Gastroesophageal sphincter (tissue), 4 donors: ENCODE data around the gene QSOX1. TPM values are rescaled to one million over a fixed set of nuclear protein-coding genes. Genes with fewer than 3 reads are reported as not detected.

ENCODE experiments used
- ATAC-seq: fragments of 150-250 bp; one replicate; pipeline ENCODE4 v1.9.1; 2016; ENCODE audit warnings: mild to moderate bottlenecking, moderate library complexity
- H3K27ac ChIP-seq, 4 donors: fragments of 200-600 bp; sonication (generic) in 3 of 4; 1 replicate in 3 of 4; 2 replicates in 1 of 4; pipeline ENCODE4 v1.5.1; 2016 to 2019
- H3K27me3 ChIP-seq: fragments of 200-600 bp; sonication (generic); one replicate; pipeline ENCODE4 v1.5.1; 2019
- H3K36me3 ChIP-seq, 2 donors: fragments of 200-600 bp; sonication (generic); one replicate each; pipeline ENCODE4 v1.5.1; 2019; ENCODE audit warnings: control low read depth in 1 of 2
- H3K4me1 ChIP-seq, 3 donors: fragments of 200-600 bp; sonication (generic); 1 replicate in 2 of 3; 2 replicates in 1 of 3; pipeline ENCODE4 v1.5.1; 2016 to 2019; ENCODE audit warnings: control low read depth in 2 of 3
- H3K4me3 ChIP-seq, 2 donors: fragments of 200-600 bp; sonication (generic); one replicate each; pipeline ENCODE4 v1.5.1; 2019; ENCODE audit warnings: mild to moderate bottlenecking in 1 of 2, moderate library complexity in 1 of 2
- H3K9me3 ChIP-seq, 3 donors: fragments of 200-600 bp; sonication (generic); one replicate each; pipeline ENCODE4 v1.5.1; 2017 to 2019; ENCODE audit warnings: control low read depth in 2 of 3
- CTCF ChIP-seq, 4 experiments: fragments of 200-600 bp in 2 of 4; fragments of 450-650 bp in 2 of 4; sonication (generic) in 1 of 4; IDR thresholded peaks; one replicate each; pipeline ENCODE4 v1.5.1; 2017 to 2019; ENCODE audit warnings: antibody characterized with exemption in 4 of 4, mild to moderate bottlenecking in 2 of 4, moderate library complexity in 2 of 4
- EP300 ChIP-seq: sonication (generic); formaldehyde crosslinking; IDR thresholded peaks from one replicate; pipeline ENCODE4 v1.6.1; 2017; ENCODE audit warnings: antibody characterized with exemption, mild to moderate bottlenecking
- POLR2A ChIP-seq, 2 donors: fragments of 450-650 bp; IDR thresholded peaks; one replicate each; pipeline ENCODE4 v1.6.1; 2017; ENCODE audit warnings: antibody characterized with exemption in 2 of 2, mild to moderate bottlenecking in 2 of 2, moderate library complexity in 1 of 2
- POLR2AphosphoS5 ChIP-seq: sonication (generic); formaldehyde crosslinking; IDR thresholded peaks from one replicate; pipeline ENCODE4 v1.6.1; 2017; ENCODE audit warnings: antibody characterized with exemption
- WGBS, 2 donors: methylation state at CpG; one replicate each; pipeline ENCODE4 v1.1.5; 2018; ENCODE audit warnings: low coverage in 1 of 2; 5-methylcytosine and 5-hydroxymethylcytosine counted together
- total RNA-seq, 4 donors: library from RNA; depleted of rRNA; stranded (reverse); fragments of >200 nt; gene quantifications; one replicate each; pipeline ENCODE4 v1.1.0, GENCODE V29; 2016

The QSOX1 gene
- total RNA-seq, 4 donors from 2014 or later, result 71.5 to 132 (median 106) TPM

- 90 to 92% methylated on average over 3 of the region's 6 CpGs for WGBS, 2 donors
- Histone ChIP-seq H3K9me3 (no peaks in the 10 kb centered on the region), H3K27ac (no peak overlapping the region), H3K27me3 (no peaks in the 10 kb centered on the region), H3K4me3 (no peak overlapping the region), H3K4me1 (no peaks in the 10 kb centered on the region), H3K36me3 (peaks cover 0 to 4% of the 10 kb centered on the region in 2 donors)
- TF ChIP-seq CTCF (IDR thresholded peaks at IDR 0.05) (no peak), POLR2A (IDR thresholded peaks at IDR 0.05) (no peak), EP300 (no peak), POLR2AphosphoS5 (no peak)
- no peak for ATAC-seq
Observed at GRCh38 chr1:180204231-180204630, 49.6 kb downstream of the QSOX1 start.

- TF ChIP-seq CTCF (IDR thresholded peaks at IDR 0.05), result no peak
- no peak for TF ChIP-seq EP300
- no peak for TF ChIP-seq POLR2A (IDR thresholded peaks at IDR 0.05)
- no peak for TF ChIP-seq POLR2AphosphoS5
- no peaks in the 10 kb centered on the region for H3K36me3 ChIP-seq
- no peaks in the 10 kb centered on the region for H3K4me1 ChIP-seq
- WGBS, 2 donors, result 92 to 100% methylated on average over 1 to 2 of the region's 3 CpGs
- peaks cover 7% of the 10 kb centered on the region for H3K27me3 ChIP-seq
- ATAC-seq, result no peak
- H3K9me3 ChIP-seq, result no peaks in the 10 kb centered on the region
- no peak overlapping the region for H3K27ac ChIP-seq
- H3K4me3 ChIP-seq, result no peak overlapping the region
Observed at GRCh38 chr1:180206581-180206980, 51.9 kb downstream of the QSOX1 start.

GRCh38 chr1:180208264-180208663, 53.6 kb downstream of the QSOX1 start:
- Histone ChIP-seq H3K9me3 (no peaks in the 10 kb centered on the region), H3K4me1 (no peaks in the 10 kb centered on the region), H3K4me3 (no peak overlapping the region), H3K27me3 (peaks cover 15% of the 10 kb centered on the region), H3K27ac (no peak overlapping the region), H3K36me3 (no peaks in the 10 kb centered on the region)
- TF ChIP-seq POLR2AphosphoS5, result no peak
- 64 to 68% methylated on average over 4 of the region's 4 CpGs for WGBS, 2 donors
- ATAC-seq, result no peak

- WGBS, 2 donors, result 71 to 75% methylated on average over 2 of the region's 4 CpGs
- TF ChIP-seq POLR2AphosphoS5 (no peak), POLR2A (IDR thresholded peaks at IDR 0.05) (no peak), CTCF (IDR thresholded peaks at IDR 0.05) (no peak), EP300 (no peak)
Observed at GRCh38 chr1:180210008-180210620, 55.4 kb downstream of the QSOX1 start.

GRCh38 chr1:180211156-180211859, 56.6 kb downstream of the QSOX1 start:
- no peak for TF ChIP-seq CTCF (IDR thresholded peaks at IDR 0.05)
- no peak for TF ChIP-seq POLR2A (IDR thresholded peaks at IDR 0.05)
- no peak for TF ChIP-seq EP300
- TF ChIP-seq POLR2AphosphoS5, result no peak
- WGBS, 2 donors, result 74 to 86% methylated on average over 4 to 9 of the region's 12 CpGs
- Histone ChIP-seq H3K27me3 (peaks cover 15% of the 10 kb centered on the region), H3K4me1 (no peaks in the 10 kb centered on the region), H3K36me3 (no peaks in the 10 kb centered on the region), H3K9me3 (no peaks in the 10 kb centered on the region), H3K27ac (no peak overlapping the region), H3K4me3 (no peak overlapping the region)
- no peak for ATAC-seq

More at GRCh38 chr1:180210008-180210620, 55.4 kb downstream of the QSOX1 start:
- H3K36me3 ChIP-seq, result no peaks in the 10 kb centered on the region
- no peaks in the 10 kb centered on the region for H3K4me1 ChIP-seq
- H3K27me3 ChIP-seq, result peaks cover 15% of the 10 kb centered on the region
- no peak for ATAC-seq
- no peaks in the 10 kb centered on the region for H3K9me3 ChIP-seq
- H3K27ac ChIP-seq, result no peak overlapping the region
- no peak overlapping the region for H3K4me3 ChIP-seq
